Mucosa of descending colon (tissue), 3 donors: ENCODE data around the gene SYP. TPM values are rescaled to one million over a fixed set of nuclear protein-coding genes. Genes with fewer than 3 reads are reported as not detected.

Experiments used
- ATAC-seq: fragments of 200-7000 bp; cut with Tn5 transposase; one replicate; pipeline ENCODE4 v1.9.1; 2020; ENCODE audit warnings: mild to moderate bottlenecking, moderate library complexity
- DNase-seq, 3 donors: peaks; one replicate each; pipeline ENCODE4 v3.0.0-alpha.2; 2020
- H3K36me3 ChIP-seq: fragments of 200-600 bp; one replicate; pipeline ENCODE4 v1.8.0; 2021; ENCODE audit warnings: low read depth, mild to moderate bottlenecking
- H3K4me1 ChIP-seq: fragments of 200-600 bp; one replicate; pipeline ENCODE4 v1.8.0; 2021; ENCODE audit warnings: low read depth, mild to moderate bottlenecking
- H3K4me3 ChIP-seq: fragments of 200-600 bp; one replicate; pipeline ENCODE4 v1.8.0; 2021; ENCODE audit warnings: mild to moderate bottlenecking
- H3K9me3 ChIP-seq: fragments of 200-600 bp; one replicate; pipeline ENCODE4 v1.8.0; 2021; ENCODE audit warnings: mild to moderate bottlenecking
- intact Hi-C, 2 donors: fragments of 100-400 bp; cut with DNase I in 1 of 2; cut with micrococcal nuclease in 1 of 2; formaldehyde crosslinking; loops; one replicate each; pipeline versions ENCODE4 v1.11.0 to v1.11.1; 2022; cut with DNase I, micrococcal nuclease
- total RNA-seq, 3 donors: library from RNA; stranded (reverse); fragmentation: NEBNext Ultra II Directional in 2 of 3; extraction: Animal tissue kit (Norgen Biotek cat#: 25700) in 2 of 3; gene quantifications; one replicate each; pipeline versions ENCODE4 v1.2.1 to v1.2.4, GENCODE V29; 2021 to 2023
- TF ChIP-seq, protein P1 (sequence below): fragments of 200-600 bp; IDR thresholded peaks from one replicate; pipeline ENCODE4 v1.8.0; 2022; ENCODE audit warnings: antibody characterized with exemption, mild to moderate bottlenecking
- donor health status: DM: no; HTN: no; CAD: no; lungs with moderate emphysema.
- donor health status: DM: no; HTN: no; CAD: no.
- donor health status: DM: no; HTN: yes; CAD: no.

Gene SYP
- total RNA-seq, 3 donors from 2014 or later = 4.9 to 14.5 (median 12.2) TPM

DNA sequence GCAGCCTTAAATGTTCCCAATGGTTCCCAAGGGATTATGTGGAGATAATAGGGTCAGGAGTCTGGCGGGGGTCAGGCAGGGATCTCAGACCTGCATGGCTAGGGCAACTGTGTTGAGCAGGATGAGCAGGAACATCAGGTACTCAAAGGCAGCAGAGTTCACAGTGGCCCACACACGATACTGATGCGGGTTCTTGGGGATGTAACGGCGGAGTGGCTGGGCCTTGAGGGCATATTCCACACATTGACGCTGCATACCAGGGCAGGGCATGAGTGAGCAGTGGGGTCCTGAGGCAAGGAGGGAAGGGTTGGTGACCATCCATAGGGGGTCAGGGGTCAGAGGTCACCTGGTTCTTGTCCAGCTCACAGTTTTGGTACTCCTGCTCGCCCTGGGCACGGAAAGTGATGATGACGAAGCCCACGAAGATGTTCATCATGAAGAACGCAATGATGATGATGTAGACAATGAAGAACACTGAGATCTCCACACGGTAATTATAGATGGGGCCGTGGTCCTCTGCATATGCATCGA lies 15.1 kb upstream of the SYP start:
- ATAC-seq = no peak
- no peak for DNase-seq
- Histone ChIP-seq H3K9me3 (no peaks in the 10 kb centered on the region), H3K4me3 (no peak overlapping the region), H3K4me1 (no peaks in the 10 kb centered on the region), H3K36me3 (no peaks in the 10 kb centered on the region)
- intact Hi-C loops = no loop called here
- TF ChIP-seq, protein P1, sequence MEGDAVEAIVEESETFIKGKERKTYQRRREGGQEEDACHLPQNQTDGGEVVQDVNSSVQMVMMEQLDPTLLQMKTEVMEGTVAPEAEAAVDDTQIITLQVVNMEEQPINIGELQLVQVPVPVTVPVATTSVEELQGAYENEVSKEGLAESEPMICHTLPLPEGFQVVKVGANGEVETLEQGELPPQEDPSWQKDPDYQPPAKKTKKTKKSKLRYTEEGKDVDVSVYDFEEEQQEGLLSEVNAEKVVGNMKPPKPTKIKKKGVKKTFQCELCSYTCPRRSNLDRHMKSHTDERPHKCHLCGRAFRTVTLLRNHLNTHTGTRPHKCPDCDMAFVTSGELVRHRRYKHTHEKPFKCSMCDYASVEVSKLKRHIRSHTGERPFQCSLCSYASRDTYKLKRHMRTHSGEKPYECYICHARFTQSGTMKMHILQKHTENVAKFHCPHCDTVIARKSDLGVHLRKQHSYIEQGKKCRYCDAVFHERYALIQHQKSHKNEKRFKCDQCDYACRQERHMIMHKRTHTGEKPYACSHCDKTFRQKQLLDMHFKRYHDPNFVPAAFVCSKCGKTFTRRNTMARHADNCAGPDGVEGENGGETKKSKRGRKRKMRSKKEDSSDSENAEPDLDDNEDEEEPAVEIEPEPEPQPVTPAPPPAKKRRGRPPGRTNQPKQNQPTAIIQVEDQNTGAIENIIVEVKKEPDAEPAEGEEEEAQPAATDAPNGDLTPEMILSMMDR = no peak

DNA sequence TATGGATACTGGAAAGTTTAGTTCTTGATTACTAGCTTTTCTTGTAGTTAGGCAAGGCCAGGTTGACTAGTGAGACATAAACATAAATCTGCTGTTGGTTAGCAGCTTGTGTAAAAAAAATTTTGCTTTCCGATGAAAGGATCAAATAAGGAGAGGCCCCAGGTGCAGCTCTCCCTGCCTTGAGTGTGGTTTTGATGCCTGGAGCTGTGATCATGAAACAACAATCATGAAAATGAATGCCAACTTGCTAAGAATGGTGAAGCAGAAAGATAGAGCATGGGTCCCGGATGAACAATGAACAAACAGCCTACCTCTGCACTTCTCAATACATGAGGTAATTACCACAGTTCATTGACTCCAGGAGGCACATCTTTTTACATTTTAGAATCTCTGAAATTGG lies 14.4 kb upstream of the SYP start:
- no peak overlapping the region for H3K4me3 ChIP-seq

DNA sequence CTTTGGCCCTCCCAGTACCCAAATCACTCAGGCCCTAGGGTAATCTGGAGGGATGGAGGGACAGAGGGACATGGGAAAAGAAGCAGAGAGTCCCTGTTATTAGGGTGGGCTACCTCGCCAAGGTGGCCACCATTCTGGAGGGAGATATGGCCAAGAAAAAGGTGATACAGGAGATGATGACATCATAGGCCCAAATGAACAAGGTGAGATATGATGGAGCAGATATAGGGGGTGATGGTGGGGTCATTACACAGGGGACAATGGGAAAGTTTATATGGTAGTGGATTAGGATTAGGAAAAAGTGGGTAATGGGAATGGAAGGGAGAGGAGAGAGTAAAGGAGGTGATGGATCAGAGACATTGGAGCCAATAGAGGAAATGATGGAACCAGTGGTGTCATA lies 12.9 kb upstream of the SYP start:
- Histone ChIP-seq H3K4me1 (no peaks in the 10 kb centered on the region), H3K4me3 (no peak overlapping the region), H3K36me3 (no peaks in the 10 kb centered on the region), H3K9me3 (no peaks in the 10 kb centered on the region)
- TF ChIP-seq, protein P1 = no peak
- intact Hi-C loops = no loop called here
- ATAC-seq (no peak), DNase-seq (no peak)

More for the DNA sequence above, 14.4 kb upstream of the SYP start:
- Histone ChIP-seq H3K36me3 (no peaks in the 10 kb centered on the region), H3K9me3 (no peaks in the 10 kb centered on the region), H3K4me1 (no peaks in the 10 kb centered on the region)
- intact Hi-C loops = no loop called here
- TF ChIP-seq, protein P1 = no peak
- DNase-seq (no peak), ATAC-seq (no peak)

DNA sequence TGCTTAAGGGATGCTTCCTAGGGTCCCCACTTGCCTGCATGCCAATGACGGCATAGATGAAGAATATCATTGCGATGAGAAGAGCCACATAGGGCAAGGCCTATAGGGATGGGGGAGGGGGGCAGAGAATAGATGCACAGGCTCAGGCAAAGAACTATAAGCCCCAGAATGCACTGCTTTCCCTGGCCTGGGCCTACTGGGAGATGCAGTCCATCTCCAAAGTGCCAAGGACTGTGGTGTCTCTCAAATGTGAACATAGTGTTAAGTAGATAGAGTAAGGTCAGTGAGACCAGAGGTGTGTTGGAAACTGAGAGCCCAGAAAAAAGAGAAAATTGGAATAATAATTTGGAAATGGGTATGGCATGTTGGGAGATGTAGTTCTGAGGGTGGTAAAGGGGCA lies 12.2 kb upstream of the SYP start:
- intact Hi-C loops = no loop called here
- Histone ChIP-seq H3K36me3 (no peaks in the 10 kb centered on the region), H3K4me3 (no peak overlapping the region), H3K9me3 (no peaks in the 10 kb centered on the region), H3K4me1 (no peaks in the 10 kb centered on the region)
- no peak for DNase-seq
- TF ChIP-seq, protein P1 = no peak
- no peak for ATAC-seq

DNA sequence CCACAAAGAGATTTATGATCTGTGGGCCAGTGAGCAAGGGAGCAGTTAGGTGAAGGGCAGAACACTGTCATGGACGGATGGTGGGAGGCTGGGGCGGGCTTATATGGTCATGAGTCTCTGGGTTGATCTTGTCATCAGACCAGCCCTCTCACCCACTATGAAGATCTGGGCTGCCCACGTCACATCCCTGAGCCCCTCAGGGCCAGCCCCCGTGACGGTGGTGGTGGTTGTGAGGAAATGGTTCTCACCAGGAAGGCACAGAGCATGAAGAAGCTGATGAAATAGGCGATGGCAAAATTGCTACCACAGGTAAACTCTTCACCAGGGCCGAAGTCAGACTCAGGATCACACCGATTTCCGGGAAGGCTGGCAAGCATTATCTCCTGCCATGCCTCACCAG lies 11.1 kb upstream of the SYP start:
- TF ChIP-seq, protein P1 = no peak
- ATAC-seq (no peak), DNase-seq (no peak)
- no peaks in the 10 kb centered on the region for H3K36me3 ChIP-seq
- H3K4me1 ChIP-seq = no peaks in the 10 kb centered on the region
- H3K4me3 ChIP-seq = no peak overlapping the region
- intact Hi-C loops = no loop called here
- no peaks in the 10 kb centered on the region for H3K9me3 ChIP-seq

DNA sequence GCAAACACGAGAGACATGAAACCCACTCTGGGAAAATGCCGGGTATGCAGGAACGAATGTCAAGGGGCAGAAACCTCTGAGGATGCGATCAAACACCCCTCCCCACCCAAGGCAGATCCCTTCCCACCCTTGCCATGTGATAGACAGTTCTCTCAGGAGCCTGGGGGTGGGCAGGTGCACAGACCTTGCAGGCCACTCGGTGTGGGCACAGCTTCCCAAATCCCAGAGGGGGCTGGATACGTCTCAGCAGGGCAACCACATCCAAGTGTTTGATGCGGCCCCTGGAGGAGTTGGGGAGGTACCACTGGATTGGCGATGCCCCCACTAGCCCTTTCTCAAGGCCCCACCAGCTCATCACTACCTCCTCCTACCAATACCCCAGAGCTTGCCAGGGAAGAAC lies 10.4 kb upstream of the SYP start:
- H3K36me3 ChIP-seq = no peaks in the 10 kb centered on the region
- TF ChIP-seq, protein P1 = no peak
- H3K4me3 ChIP-seq = no peak overlapping the region
- H3K4me1 ChIP-seq = no peaks in the 10 kb centered on the region
- DNase-seq (no peak), ATAC-seq (no peak)
- H3K9me3 ChIP-seq = no peaks in the 10 kb centered on the region
- intact Hi-C loops = no loop called here
